ENCODE measurements around the gene SPATS2.
"Not testable (repeated sequence)": the region's sequence is repeated elsewhere in the genome, so short reads cannot be mapped to it uniquely, and the experiment has no call there.

The SPATS2 gene

GRCh38 chr12:49370539-49370938 lies 3.3 kb downstream of the SPATS2 start:
- no peak for DNase-seq
- in situ Hi-C loops (cut with HindIII; ENCODE audit: low pct_ligation_motif_present, low sequenced_read_pairs), result loop anchor here (25.0 kb wide), 1 partner anchor 142 kb away; no protein-coding TSS in a partner anchor
- Histone ChIP-seq H3K27ac (no peak overlapping the region), H3K27me3 (replicated peaks) (no peaks in the 10 kb centered on the region), H3K4me3 (ENCODE audit: low read depth, low read length) (no peak overlapping the region), H3K36me3 (replicated peaks) (peaks cover 9% of the 10 kb centered on the region)
- TF ChIP-seq CTCF (IDR thresholded peaks at IDR 0.05; ENCODE audit: low read depth, low read length, missing control alignments), result no peak

GRCh38 chr12:49375406-49375805 lies 8.1 kb downstream of the SPATS2 start:
- Histone ChIP-seq H3K27me3 (replicated peaks) (no peaks in the 10 kb centered on the region), H3K4me3 (ENCODE audit: low read depth, low read length) (no peak overlapping the region), H3K36me3 (replicated peaks) (peaks cover 9% of the 10 kb centered on the region), H3K27ac (no peak overlapping the region)
- in situ Hi-C loops (cut with HindIII; ENCODE audit: low pct_ligation_motif_present, low sequenced_read_pairs), result no loop called here
- no peak for TF ChIP-seq CTCF (IDR thresholded peaks at IDR 0.05; ENCODE audit: low read depth, low read length, missing control alignments)
- no peak for DNase-seq

GRCh38 chr12:49377386-49377785 lies 10.1 kb downstream of the SPATS2 start:
- H3K27me3 ChIP-seq (replicated peaks), result no peaks in the 10 kb centered on the region
- in situ Hi-C loops (cut with HindIII; ENCODE audit: low pct_ligation_motif_present, low sequenced_read_pairs), result no loop called here
- DNase-seq, result no peak
- no peak overlapping the region for H3K27ac ChIP-seq
- peaks cover 7% of the 10 kb centered on the region for H3K36me3 ChIP-seq (replicated peaks)
- TF ChIP-seq CTCF (IDR thresholded peaks at IDR 0.05; ENCODE audit: low read depth, low read length, missing control alignments), result no peak
- H3K4me3 ChIP-seq (ENCODE audit: low read depth, low read length), result no peak overlapping the region

GRCh38 chr12:49380184-49380583 lies 12.9 kb downstream of the SPATS2 start:
- H3K27me3 ChIP-seq (replicated peaks); H3K4me3 ChIP-seq (ENCODE audit: low read depth, low read length); H3K36me3 ChIP-seq (replicated peaks); H3K27ac ChIP-seq; in situ Hi-C loops (cut with HindIII; ENCODE audit: low pct_ligation_motif_present, low sequenced_read_pairs); DNase-seq: not testable (repeated sequence)

GRCh38 chr12:49388682-49389386 lies 21.6 kb downstream of the SPATS2 start:
- Histone ChIP-seq H3K27ac (no peak overlapping the region), H3K36me3 (replicated peaks) (no peaks in the 10 kb centered on the region), H3K4me3 (ENCODE audit: low read depth, low read length) (no peak overlapping the region), H3K27me3 (replicated peaks) (no peaks in the 10 kb centered on the region)
- TF ChIP-seq CTCF (IDR thresholded peaks at IDR 0.05; ENCODE audit: low read depth, low read length, missing control alignments), result no peak
- no peak for DNase-seq
- in situ Hi-C loops (cut with HindIII; ENCODE audit: low pct_ligation_motif_present, low sequenced_read_pairs), result no loop called here

GRCh38 chr12:49389387-49389703 lies 22.1 kb downstream of the SPATS2 start:
- Histone ChIP-seq H3K36me3 (replicated peaks) (no peaks in the 10 kb centered on the region), H3K27ac (no peak overlapping the region), H3K27me3 (replicated peaks) (no peaks in the 10 kb centered on the region), H3K4me3 (ENCODE audit: low read depth, low read length) (no peak overlapping the region)
- in situ Hi-C loops (cut with HindIII; ENCODE audit: low pct_ligation_motif_present, low sequenced_read_pairs), result no loop called here
- DNase-seq, result no peak
- no peak for TF ChIP-seq CTCF (IDR thresholded peaks at IDR 0.05; ENCODE audit: low read depth, low read length, missing control alignments)

Measured in brain microvascular endothelial cell (primary cell).